ENCODE results near the gene STYXL1. TPM values are rescaled to one million over a fixed set of nuclear protein-coding genes. Genes with fewer than 3 reads are reported as not detected.
"Not testable (repeated sequence)": the region's sequence is repeated elsewhere in the genome, so short reads cannot be mapped to it uniquely, and the experiment has no call there.

Gene STYXL1
- total RNA-seq, 1 donor from 2014 or later, result 37.6 TPM

DNA sequence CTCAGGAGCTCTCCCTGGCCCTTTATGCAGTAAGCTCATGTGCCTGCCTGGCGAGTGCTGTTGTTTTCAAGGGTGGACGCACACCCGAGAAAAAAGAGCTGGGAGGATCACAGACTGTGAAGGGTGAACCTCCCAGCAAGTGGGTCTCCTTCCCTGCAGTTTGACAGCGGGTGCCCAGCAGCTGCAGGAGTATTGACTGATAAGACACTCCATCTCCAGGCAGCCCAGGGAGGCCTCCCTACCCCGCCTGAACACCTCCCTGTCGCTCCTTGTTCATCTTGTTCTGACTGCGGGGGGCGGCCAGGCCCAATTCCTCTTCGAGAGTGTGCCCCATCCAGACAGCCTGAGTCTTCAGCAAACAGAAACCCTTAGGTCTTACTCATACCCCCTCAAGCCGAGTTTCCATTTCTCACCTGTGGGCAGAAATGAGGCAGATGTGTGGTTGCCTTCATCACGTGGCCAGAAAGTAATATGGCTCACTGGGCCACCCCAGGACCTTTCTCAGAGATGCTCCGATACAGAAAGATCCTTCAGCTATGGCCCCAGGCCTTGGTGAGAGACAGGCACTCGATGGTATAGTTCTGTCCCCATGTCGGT is 17.3 kb upstream of the STYXL1 start:
- no peak for ATAC-seq

DNA sequence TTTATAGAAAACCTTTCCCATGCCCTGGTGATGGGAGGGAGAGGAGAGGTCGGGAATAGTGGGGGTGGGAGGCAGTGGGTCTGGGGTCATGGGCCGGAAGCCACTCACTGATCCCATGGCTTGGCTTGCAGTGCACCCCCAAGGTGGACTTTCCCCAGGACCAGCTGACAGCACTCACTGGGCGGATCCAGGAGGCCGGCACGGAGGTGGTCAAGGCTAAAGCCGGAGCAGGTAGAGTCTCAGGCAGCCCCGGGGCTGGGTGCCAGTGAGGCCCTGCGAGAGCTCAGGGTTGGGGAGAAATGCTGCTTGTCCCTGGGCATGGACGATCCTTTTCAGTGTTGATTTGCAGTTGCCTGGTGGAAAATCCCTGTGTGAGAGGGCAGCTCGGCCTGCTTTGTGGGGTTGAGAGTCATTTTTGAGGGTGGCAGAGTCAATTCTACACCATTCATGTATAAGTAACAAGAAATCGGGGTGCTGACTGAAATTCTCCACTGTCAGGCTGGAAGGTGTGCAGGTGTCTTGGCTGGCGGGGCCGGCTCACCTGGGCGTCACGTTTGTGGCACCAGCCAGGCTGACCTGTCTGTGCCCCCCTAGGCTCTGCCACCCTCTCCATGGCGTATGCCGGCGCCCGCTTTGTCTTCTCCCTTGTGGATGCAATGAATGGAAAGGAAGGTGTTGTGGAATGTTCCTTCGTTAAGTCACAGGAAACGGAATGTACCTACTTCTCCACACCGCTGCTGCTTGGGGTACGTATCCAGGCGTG is 16.6 kb upstream of the STYXL1 start:
- ATAC-seq, result no peak

DNA sequence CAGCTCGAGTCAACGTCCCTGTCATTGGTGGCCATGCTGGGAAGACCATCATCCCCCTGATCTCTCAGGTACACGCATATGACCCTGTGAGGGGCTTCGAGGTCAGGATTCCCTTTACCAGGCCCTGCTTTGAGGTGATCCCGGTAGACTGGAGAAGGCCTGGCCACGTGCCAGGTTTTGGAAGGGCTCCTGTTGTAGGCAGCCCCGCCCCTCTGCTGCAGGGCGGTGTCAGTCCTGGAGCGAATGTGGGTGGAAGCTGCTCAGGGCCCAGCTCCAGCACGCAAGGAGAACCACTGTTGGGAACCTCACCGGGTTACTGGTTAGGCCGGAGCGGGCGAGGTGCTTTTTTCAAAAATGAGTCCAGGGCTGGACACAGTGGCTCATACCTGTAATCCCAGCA is 15.7 kb upstream of the STYXL1 start:
- peak; percentile 84 for ATAC-seq

DNA sequence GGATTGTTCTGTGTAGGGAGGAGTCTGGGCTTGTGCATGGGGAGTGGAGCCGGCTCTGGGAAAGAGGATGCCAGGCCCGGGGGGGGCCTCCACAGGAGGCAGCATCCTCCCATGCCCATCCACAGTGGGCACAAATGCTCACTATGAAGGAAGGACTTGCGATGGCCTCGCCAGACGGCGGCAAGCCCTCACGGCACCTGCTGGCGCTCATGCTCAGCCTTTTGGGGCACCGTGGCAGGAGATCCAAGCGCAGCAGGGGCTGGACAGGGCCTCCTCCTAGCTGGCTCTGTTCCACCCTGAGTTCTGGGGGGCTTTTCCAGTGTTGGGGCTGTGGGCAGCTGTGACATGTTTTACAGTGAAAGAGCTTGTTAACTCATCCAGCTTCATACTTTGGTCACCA is 15.3 kb upstream of the STYXL1 start:
- peak; percentile 13 for ATAC-seq

DNA sequence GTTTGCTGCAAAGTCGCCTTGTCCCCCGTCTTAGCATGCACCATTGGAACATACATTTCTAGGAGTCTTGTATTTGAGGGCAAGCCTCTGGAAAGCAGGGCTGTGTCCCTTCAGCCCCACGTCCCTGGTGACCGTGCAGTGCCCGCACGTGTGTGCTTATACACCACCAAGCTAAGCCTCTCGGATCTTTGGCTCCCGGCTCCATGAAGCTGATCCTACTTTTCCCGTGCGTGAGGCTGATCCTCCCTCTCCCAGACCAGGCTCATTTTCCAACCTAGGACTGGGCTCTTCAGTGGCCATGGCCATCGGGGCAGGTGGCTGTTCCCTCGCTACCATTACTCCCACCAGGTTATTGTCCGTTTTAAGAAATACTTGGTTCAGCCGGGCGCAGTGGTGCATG is 14.5 kb upstream of the STYXL1 start:
- no peak for ATAC-seq

DNA sequence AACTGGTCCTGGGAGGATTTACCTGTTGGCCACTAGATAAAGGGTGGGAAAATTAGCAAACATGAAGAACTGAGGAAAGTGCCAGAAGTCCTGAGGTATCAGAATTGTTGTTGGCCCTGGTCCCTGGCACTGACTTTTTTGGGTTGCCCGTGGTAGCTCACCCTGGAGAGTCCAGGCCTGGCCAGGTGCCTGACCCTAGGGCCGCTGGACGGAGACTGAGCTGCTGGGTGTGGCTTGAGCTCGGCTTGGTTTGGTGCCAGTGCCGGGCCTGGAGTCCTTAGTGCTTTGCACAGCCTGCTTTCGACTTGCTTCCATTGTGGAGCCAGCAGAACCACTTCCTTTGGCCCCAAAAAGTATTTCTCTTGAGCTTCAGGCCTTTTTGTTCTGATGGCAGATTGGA is 13.0 kb upstream of the STYXL1 start:
- ATAC-seq, result no peak

DNA sequence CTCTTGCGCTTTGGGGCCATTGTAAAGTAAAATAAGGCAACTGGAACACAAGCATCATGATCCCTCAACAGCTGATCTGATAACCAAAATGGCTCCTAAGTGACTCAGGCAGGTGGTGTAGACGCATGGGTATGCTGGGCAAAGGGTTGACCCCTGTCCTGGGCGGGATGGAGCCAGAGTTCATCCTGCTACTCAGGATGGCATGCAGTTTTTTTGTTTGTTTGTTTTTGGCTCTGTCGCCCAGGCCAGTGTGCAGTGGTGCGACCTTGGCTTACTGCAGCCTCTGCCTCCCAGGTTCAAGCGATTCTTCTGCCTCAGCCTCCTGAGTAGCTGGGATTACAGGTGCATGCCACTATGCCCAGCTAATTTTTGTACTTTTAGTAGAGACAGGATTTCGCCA is 10.9 kb upstream of the STYXL1 start:
- not testable (repeated sequence) for ATAC-seq

DNA sequence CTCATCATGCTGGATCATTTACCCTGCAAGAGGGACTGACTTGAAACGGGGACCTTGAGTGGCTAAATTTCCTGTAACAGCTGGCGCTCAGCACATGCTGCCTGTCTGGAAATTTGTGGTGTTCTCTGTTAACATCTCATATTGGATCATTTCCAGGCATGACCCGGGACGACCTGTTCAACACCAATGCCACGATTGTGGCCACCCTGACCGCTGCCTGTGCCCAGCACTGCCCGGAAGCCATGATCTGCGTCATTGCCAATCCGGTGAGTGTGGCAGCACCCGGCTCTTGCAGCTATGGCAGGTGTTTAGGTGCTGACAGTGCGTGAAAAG is 10.0 kb upstream of the STYXL1 start:
- no peak for ATAC-seq

DNA sequence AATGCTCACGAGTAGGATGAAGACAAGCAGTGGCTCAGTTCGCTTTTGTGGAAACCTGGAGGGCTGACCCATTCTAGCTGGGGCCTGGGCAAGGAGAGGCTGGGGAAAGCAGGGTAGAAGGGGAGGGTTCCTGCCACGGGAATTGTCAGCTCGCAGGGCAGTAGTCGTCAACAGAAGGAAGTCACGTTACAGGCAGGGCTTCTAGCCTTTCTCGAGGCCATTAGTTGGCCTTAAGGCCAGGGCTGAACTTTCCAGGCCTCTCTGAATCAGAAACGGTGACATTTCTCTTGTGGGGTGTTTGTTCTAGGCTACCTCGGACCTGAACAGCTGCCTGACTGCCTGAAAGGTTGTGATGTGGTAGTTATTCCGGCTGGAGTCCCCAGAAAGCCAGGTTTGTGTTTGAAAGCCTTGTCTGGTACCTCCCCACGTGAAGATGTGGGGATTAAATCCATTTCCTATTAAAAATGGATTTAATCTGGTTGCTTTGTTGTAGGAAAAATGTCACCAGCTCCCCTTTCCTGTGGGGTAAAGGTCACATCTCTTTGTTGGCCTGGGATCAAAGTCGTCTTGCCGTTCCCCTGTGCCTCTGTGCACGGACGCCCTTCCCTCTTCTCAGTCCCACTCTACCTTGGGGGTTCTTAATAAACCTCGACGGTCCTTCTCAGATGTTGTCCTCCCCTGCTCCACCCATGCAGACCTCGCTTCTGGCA is 9.5 kb upstream of the STYXL1 start:
- no peak for ATAC-seq

DNA sequence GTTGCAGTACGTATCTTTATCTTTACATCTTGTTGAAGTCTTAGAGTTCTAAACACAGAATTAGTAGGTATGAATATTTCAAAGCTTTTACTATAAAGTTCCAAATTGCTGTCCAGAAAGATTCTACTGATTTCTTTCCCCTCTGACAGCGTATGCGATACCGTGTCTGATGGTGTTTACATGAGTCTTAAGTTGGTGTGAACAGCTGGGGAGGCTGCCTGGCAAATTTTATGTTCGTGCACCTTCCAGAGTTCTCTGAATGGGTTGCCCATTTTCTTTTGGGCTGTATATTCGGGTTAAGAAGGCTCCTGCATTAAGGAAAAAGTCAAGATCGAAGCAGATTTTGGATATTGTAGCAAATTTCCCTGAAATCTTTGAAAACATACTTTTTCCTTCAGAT is 8.4 kb upstream of the STYXL1 start:
- ATAC-seq, result no peak

DNA sequence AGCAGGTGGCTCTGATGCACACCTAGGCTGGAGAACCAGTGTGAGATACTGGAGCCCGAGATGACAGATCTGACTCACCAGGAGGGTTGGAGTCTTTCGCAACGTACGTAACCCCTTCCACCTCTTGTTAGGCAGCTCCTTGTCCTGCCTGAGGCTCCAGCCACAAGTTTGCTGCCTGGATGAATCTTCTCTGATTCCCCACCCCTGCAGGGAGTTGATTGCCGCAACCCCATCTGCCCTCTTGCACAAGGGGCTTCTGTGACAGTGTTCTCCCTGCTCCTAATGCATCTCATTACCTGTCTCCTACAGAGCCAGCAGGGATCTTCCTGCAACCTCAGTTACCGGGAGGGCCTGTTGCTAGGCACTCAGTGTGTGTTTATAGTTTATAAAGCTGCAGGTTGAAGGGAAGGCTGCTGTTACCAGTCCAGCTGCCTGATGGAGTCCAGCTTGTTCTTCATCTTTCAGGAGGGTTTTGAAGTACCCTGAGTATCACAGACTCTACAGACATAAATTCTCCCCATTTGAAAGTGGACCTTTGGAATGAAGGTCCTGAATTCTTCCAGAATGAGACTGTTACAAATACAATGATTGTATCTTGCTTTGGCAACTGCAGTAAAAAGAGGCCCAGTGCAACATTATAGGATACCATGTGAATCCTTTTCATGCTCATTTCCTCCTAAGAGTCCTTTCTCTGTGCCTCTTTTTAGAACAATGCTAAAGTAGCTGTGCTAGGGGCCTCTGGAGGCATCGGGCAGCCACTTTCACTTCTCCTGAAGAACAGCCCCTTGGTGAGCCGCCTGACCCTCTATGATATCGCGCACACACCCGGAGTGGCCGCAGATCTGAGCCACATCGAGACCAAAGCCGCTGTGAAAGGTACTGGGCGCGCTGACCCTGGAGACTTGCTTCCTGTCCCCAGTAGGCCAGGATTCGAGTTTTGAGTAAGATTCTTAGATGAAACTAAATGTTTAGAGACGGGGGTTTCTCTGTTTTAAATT is 6.6 kb upstream of the STYXL1 start:
- peak; percentile 92 for ATAC-seq

DNA sequence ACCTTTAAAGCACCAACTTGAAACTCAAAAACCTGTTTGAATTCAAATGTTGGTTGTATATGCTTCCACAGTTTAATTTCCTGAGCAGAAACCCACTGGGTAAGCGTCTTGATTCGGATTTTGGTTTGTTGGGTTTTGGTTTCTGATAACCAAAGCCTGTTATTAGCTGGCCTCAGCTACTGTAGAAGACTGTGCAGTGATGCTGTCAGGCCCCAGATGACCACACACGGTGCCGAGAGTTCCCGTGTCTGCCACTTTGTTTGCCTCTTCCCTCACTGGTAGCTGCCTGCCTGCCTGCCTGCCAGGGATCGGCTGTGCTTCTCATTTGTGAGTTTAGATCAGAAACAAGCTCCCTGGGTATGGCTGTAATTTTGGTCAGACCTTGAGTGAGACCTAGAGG is 5.7 kb upstream of the STYXL1 start:
- no peak for ATAC-seq

DNA sequence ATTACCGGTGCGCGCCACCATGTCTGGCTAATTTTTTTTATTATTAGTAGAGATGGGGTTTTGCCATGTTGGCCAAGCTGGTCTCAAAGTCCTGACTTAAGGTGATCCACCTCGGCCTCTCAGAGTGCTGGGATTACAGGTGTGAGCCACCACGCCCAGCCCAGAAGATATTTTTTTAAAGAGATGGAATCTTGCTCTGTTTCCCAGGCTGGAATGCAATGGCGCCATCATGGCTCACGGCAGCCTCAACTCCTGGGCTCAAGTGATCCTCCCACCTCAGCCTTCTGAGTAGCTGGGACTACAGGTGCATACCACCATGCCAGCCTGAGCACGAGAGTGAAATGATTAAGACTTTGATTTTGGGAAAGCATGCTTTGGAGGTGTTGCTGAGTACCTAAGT is 4.9 kb upstream of the STYXL1 start:
- not testable (repeated sequence) for ATAC-seq

DNA sequence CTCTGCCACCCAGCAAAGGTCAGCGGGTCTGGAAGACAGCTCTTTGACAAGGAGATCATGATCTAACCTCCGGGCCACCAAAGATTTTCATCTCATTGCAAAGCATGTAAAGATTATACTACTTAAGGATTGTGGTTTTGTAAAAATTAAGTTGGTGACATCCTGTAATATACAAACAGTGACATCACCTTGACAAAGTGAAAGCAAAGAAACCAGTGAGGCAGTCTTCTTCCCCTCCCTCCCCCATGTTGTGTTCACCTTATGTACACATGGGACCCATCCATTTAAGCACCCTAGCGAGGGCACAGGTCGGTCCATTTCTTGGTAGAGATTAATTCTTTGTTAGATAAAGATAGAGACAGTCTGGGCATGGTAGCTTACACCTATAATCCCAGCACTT is 4.0 kb upstream of the STYXL1 start:
- no peak for ATAC-seq

DNA sequence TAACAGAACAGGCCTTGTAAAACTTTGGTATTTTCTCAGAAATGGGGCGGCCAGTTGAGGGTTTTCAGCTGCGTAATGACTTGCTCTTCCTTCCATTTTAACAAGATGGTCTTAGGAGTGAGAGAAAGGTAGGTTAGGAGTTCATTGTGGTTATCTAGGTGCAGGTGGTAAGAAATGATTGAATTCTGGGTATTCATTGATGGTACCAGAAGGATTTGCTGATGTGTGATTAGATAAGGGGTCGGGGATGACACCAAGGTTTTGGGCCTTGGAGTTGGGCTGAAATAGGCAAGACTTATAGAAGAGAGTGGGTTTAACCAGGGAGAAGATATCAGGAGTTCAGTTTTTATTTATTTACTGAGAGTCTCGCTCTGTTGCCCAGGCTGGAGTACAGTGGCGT is 2.7 kb upstream of the STYXL1 start:
- ATAC-seq, result no peak

DNA sequence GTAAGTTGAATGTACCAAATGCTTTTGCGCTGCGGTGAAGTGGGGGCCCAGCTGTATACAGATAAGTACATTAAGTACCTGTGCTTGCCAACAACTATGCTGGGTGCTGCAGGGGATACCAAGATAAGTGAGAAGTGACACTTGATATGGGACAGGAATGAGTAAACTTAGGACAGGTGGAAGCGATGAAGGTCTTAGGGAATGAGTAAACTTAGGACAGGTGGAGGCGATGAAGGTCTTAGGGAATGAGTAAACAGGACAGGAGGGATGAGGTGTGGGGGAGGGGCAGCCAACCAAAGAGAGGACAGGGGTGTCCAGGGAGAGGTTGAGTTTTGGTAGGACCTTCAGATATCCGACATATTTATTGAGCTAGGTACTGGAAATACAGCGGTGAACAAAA is 1.5 kb upstream of the STYXL1 start:
- no peak for ATAC-seq

DNA sequence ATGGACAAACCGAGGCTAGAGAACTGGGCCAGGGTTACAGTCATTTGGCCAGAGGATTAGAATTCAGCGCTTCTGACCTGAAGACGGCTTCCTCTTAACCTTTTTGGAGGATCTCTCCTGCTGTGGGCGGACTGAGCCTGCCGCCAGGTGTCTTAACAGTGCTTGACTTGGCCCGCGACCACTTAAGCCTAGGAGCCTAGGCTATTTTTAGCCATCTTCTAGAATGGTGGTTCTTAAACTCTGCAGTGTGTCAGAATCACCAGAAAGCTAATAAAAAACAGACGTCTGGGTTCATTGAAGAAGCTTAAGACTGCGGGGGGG is 828 bp upstream of the STYXL1 start:
- no peak for ATAC-seq

DNA sequence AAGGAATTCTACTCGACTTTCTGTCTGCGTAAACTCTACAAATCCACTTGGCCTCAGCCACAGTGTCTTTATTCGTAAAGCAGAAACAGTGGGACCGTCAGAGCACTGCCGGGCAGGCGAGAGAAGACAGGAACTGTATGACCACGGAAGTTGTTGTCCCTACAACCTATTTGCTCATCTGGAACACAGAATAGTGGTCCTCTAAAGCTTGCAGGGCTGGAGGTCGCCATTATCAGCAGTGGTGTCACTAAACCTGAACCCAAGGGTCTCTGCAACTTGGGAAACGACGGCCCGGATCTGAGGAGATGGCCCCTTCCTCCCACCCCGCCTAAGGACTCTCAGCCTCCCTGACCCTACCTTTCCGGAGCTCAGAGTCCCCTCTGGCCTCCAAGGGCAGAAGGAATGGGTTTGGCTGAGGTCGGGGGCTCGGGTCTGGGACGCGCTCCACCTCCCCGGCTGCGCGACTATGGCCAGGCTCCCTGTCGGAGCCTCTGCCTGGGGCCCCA is 442 bp downstream of the STYXL1 start:
- peak; percentile 7 for ATAC-seq

DNA sequence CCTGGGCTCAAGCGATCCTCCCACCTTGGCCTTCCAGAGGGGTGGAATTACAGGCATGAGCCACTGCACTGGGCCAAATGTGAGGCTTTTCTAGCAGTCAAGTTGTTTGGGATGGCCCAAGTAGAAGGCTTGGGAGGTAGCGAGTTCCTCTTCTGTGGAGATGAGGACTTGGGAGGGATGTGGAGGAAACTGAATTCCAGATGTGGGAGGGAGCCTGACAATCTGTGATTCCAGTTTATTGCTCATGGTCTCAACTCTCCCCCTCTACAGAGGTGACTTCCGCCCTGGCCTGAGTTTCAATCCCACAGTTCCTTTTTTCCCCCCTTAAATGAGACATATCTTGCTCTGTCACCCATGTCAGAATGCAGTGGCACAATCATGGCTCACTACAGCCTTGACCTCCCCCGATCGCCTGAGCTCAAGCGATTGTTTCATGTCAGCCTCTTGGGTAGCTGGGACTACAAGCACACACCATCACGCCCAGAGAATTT is 3.4 kb downstream of the STYXL1 start:
- ATAC-seq, result no peak

DNA sequence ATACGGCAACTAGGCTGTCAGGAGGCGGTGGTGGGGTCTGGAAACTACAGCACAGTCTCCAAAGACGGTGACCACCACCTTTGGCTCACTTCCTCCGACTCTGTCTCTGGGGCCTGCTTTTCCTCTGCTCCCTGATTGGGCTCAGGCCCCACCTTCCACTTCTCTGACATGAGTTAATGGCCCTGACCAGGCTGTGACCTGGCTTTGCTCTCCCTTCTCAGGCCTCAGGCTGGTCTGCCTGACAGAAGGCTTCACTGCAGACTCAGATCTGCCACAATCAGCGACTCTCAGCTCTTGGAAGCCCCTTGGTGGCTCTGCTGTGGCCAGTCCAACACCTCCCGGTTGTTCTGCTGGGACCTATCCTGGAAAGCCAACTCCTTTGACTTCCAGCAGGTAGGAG is 7.7 kb downstream of the STYXL1 start:
- ATAC-seq, result no peak

DNA sequence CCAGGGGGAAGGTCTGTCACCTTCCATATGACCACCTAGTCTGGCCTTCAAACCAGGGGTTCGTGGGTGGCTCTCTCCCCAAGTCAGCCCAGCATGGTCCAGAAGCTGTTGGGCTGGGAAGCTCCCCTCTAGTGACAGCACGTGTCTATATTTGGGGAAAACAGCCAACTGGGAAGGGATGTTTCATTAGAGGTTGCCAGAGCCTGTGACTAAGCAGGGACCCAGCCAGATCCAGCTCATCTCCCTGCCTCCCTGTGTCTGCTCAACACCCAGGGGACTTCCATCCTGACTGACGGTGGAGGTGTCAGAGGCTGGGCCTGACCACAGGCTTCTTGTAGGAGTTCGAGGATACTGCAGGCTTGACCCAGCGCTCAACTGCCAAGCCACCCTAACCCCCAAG is 10.5 kb downstream of the STYXL1 start:
- no peak for ATAC-seq

DNA sequence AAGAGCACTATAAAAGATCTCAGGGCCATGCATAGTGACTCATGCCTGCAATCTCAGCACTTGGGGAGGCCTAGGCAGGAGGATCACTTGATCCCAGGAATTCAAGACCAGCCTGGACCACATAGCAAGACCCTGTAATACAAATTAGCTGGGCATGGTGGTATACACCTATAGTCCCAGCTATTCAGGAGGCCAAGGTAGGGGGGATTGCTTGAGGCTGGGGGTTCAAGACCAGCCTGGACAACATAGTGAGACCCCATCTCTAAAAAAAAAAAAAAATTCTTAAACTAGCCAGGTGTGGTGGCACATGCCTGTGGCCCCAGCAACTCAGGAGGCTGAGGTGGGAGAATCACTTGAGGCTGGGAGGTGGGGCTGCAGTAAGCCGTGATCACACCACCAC is 15.8 kb downstream of the STYXL1 start:
- ATAC-seq, result no peak

DNA sequence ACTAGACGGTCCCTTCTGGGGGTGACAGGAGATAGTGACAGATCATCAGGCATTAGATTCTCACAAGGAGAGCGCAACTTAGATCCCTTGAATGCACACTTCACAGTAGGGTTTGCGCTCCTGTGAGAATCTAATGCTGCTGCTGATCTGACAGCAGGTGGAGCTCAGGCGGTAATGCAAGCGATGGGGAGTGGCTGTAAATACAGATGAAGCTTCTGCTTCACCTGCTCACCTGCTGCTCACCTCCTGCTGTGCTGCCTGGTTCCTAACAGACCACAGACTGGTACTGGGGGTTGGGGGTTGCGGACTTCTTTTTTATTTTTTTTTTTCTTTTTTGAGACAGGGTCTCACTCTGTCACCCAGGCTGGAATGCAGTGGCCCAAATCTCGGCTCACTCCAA is 18.1 kb downstream of the STYXL1 start:
- ATAC-seq, result not testable (repeated sequence)

Measured in esophagus mucosa (tissue), 1 donor.